DND-41 (cell line): ENCODE measurements around the gene XPO4.

Experiments
- ATAC-seq: fragments of 200-7000 bp; cut with Tn5 transposase; 3 replicates; pipeline ENCODE4 v1.9.1; 2021; ENCODE audit warnings: low read depth; ENCODE audit not compliant: insufficient read depth
- DNase-seq: peaks from one replicate; pipeline ENCODE4 v3.0.0-alpha.2; 2020
- H2AFZ ChIP-seq: 2 replicates; pipeline ENCODE4 v1.6.0; 2012; ENCODE audit warnings: low read depth, low read length
- H3K27ac ChIP-seq: 2 replicates; pipeline ENCODE4 v1.5.1; 2012; ENCODE audit warnings: low read length, inconsistent platforms
- H3K27me3 ChIP-seq: fragments of 200-600 bp; sonication (generic); 2 replicates; pipeline ENCODE4 v1.6.0; 2012; ENCODE audit warnings: low read length, mild to moderate bottlenecking, inconsistent platforms; ENCODE audit not compliant: insufficient read depth, poor library complexity
- H3K36me3 ChIP-seq: 2 replicates; pipeline ENCODE4 v1.5.1; 2012; ENCODE audit warnings: low read length, inconsistent platforms; ENCODE audit not compliant: insufficient read depth
- H3K4me1 ChIP-seq: 2 replicates; pipeline ENCODE4 v1.5.1; 2012; ENCODE audit warnings: mild to moderate bottlenecking, low read length; ENCODE audit not compliant: insufficient read depth
- H3K4me2 ChIP-seq: 2 replicates; pipeline ENCODE4 v1.6.0; 2012; ENCODE audit warnings: mild to moderate bottlenecking, moderate library complexity, low read length, inconsistent platforms; ENCODE audit not compliant: insufficient read depth
- H3K4me3 ChIP-seq, 2 experiments: fragments of 200-600 bp in 1 of 2; shearing (Covaris generic) in 1 of 2; 2 replicates each; pipeline ENCODE4 v1.5.1; 2012 to 2016; ENCODE audit warnings: inconsistent platforms in 2 of 2, low read length in 2 of 2, mild to moderate bottlenecking in 2 of 2, low read depth in 1 of 2, moderate library complexity in 1 of 2
- H3K79me2 ChIP-seq: 2 replicates; pipeline ENCODE4 v1.6.0; 2012; ENCODE audit warnings: low read length, inconsistent platforms; ENCODE audit not compliant: insufficient read depth
- H3K9ac ChIP-seq: 2 replicates; pipeline ENCODE4 v1.6.0; 2012; ENCODE audit warnings: low read depth, mild to moderate bottlenecking, inconsistent platforms, low read length, moderate library complexity
- H3K9me3 ChIP-seq: 2 replicates; pipeline ENCODE4 v1.5.1; 2012; ENCODE audit warnings: low read length, moderate library complexity, mild to moderate bottlenecking, inconsistent platforms; ENCODE audit not compliant: insufficient read depth, severe bottlenecking
- H4K20me1 ChIP-seq: 2 replicates; pipeline ENCODE4 v1.6.0; 2012; ENCODE audit warnings: low read length; ENCODE audit not compliant: insufficient read depth
- EZH2 ChIP-seq: IDR thresholded peaks from 3 replicates; pipeline ENCODE4 v1.6.1; 2012; ENCODE audit warnings: borderline replicate concordance, low read depth, mild to moderate bottlenecking, moderate library complexity, low read length, inconsistent platforms; ENCODE audit not compliant: severe bottlenecking
- TF ChIP-seq, protein P1 (sequence below): IDR thresholded peaks from 2 replicates; pipeline ENCODE4 v1.5.1; 2012; ENCODE audit warnings: borderline replicate concordance, low read length, moderate library complexity, mild to moderate bottlenecking; ENCODE audit not compliant: poor library complexity, severe bottlenecking; ENCODE audit errors: extremely low read depth

XPO4 gene

DNA sequence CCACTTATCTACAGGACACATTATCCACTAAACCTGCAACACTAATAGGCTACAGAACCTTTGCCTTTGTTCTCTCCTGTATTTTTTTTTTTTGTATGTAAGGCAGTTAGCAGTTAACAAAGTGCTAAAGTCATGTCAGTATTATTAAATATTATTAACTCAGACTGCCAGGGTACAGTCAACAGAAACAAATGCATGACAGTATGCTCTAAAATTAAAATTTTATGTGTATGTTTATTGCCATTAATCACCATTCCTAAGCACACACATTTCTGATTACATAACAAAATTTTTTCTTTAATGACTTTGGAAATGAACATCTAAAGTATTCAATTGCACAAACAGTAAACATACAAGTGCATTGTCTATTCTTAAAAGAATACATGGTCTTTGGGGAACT is 41.7 kb downstream of the XPO4 start:
- TF ChIP-seq EZH2: no peak
- TF ChIP-seq, protein P1, sequence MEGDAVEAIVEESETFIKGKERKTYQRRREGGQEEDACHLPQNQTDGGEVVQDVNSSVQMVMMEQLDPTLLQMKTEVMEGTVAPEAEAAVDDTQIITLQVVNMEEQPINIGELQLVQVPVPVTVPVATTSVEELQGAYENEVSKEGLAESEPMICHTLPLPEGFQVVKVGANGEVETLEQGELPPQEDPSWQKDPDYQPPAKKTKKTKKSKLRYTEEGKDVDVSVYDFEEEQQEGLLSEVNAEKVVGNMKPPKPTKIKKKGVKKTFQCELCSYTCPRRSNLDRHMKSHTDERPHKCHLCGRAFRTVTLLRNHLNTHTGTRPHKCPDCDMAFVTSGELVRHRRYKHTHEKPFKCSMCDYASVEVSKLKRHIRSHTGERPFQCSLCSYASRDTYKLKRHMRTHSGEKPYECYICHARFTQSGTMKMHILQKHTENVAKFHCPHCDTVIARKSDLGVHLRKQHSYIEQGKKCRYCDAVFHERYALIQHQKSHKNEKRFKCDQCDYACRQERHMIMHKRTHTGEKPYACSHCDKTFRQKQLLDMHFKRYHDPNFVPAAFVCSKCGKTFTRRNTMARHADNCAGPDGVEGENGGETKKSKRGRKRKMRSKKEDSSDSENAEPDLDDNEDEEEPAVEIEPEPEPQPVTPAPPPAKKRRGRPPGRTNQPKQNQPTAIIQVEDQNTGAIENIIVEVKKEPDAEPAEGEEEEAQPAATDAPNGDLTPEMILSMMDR: no peak
- no peaks in the 10 kb centered on the region; the same call in 1 of the 2 replicates for H4K20me1 ChIP-seq
- peaks cover 39% of the 10 kb centered on the region for H3K36me3 ChIP-seq
- H3K4me1 ChIP-seq: no peaks in the 10 kb centered on the region
- ATAC-seq (no peak), DNase-seq (no peak)
- H3K4me2 ChIP-seq: no peak overlapping the region
- no peak overlapping the region for H3K9ac ChIP-seq
- H3K9me3 ChIP-seq: no peaks in the 10 kb centered on the region
- H3K79me2 ChIP-seq: peaks cover 14% of the 10 kb centered on the region
- H3K27ac ChIP-seq: no peak overlapping the region
- H2AFZ ChIP-seq: no peak overlapping the region
- H3K4me3 ChIP-seq: no peak overlapping the region
- H3K27me3 ChIP-seq: no peaks in the 10 kb centered on the region

DNA sequence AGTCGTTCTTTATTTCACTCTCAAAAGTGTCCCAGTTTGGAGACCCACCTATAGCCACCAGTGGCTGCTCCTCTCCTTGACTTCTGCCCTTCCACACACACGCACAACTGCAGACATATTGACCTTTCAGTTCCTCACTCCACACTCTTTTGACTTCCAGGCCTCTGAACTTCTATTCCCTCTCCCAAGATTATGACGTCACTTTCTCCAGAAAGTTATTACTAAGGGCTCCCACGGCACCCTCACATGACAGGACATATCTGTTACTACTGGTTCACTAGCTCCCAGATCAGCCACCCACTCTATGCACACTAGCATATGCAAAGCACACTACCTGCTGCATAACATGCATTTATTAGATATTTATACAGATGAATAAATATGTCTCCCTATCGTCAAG is 45.9 kb downstream of the XPO4 start:
- ATAC-seq (no peak), DNase-seq (no peak)
- H3K4me3 ChIP-seq: no peak overlapping the region
- H3K9me3 ChIP-seq: no peaks in the 10 kb centered on the region
- no peak overlapping the region for H3K4me2 ChIP-seq
- H3K9ac ChIP-seq: no peak overlapping the region
- H3K4me1 ChIP-seq: no peaks in the 10 kb centered on the region
- TF ChIP-seq, protein P1: no peak
- peaks cover 41% of the 10 kb centered on the region for H3K36me3 ChIP-seq
- H3K79me2 ChIP-seq: peaks cover 2% of the 10 kb centered on the region; the same call in 1 of the 2 replicates
- no peaks in the 10 kb centered on the region for H3K27me3 ChIP-seq
- no peak overlapping the region for H3K27ac ChIP-seq
- no peaks in the 10 kb centered on the region; the same call in 1 of the 2 replicates for H4K20me1 ChIP-seq
- H2AFZ ChIP-seq: no peak overlapping the region

DNA sequence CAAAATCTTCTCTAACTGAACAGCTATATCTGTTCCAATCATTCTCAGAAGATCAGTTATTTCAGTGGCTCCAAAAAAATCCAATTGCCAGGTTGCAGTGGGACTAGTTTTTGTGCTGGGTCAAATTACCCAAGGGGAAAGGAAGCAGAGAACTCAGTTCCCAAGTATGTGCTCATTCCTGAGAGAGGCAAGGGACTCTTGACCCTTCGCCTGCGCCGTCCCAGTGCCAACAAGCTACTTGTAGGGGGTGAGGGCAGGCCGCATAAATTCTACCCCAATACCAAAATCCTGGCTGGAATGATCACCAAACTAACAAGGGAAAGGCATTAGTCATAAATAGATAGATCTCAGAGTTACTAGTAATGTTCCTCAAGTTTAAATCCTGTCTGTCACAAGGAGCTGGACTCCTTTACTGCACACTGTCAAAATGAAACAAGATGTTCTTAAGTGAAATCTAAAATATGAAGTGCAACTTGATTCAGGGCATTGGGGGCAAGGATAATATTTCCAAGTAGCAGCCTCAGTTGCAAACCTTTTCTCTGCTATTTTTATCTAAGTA is 50.6 kb downstream of the XPO4 start:
- Histone ChIP-seq H3K36me3 (peaks cover 29% of the 10 kb centered on the region; the same call in 1 of the 2 replicates), H2AFZ (no peak overlapping the region), H4K20me1 (no peaks in the 10 kb centered on the region; the same call in 1 of the 2 replicates), H3K9me3 (no peaks in the 10 kb centered on the region), H3K27me3 (no peaks in the 10 kb centered on the region), H3K4me2 (no peak overlapping the region), H3K4me1 (no peaks in the 10 kb centered on the region), H3K79me2 (no peaks in the 10 kb centered on the region), H3K27ac (no peak overlapping the region), H3K9ac (no peak overlapping the region), H3K4me3 (no peak overlapping the region)
- TF ChIP-seq, protein P1: no peak
- TF ChIP-seq EZH2: no peak
- DNase-seq: no peak
- ATAC-seq: no peak

DNA sequence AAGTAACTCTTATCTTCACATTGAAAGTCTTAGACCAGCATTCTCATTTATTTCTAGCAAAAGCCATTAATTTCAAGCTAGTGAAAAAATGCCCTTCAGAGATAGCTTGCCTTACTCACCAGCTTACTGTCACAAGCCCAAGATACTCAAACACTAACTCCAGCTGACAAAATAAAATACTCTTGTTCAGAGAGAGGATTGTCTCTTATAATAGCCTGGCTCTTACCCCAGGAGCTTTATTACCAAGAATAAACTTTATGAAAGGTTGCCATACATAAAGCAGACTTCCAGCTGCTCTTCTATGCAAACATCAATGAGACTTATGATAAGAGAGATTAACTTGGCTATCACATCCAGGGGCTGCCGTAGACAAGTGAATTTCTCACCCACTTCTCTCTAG is 53.6 kb downstream of the XPO4 start:
- H3K4me1 ChIP-seq: no peaks in the 10 kb centered on the region
- no peak overlapping the region for H3K9ac ChIP-seq
- peaks cover 4% of the 10 kb centered on the region; the same call in 1 of the 2 replicates for H3K79me2 ChIP-seq
- no peak for TF ChIP-seq EZH2
- TF ChIP-seq, protein P1: no peak
- H3K9me3 ChIP-seq: no peaks in the 10 kb centered on the region
- no peaks in the 10 kb centered on the region for H4K20me1 ChIP-seq
- no peak overlapping the region for H3K4me3 ChIP-seq
- no peaks in the 10 kb centered on the region for H3K27me3 ChIP-seq
- H3K4me2 ChIP-seq: no peak overlapping the region
- peaks cover 14% of the 10 kb centered on the region; the same call in 1 of the 2 replicates for H3K36me3 ChIP-seq
- no peak overlapping the region for H3K27ac ChIP-seq
- DNase-seq: no peak
- no peak for ATAC-seq
- no peak overlapping the region for H2AFZ ChIP-seq
